HUES48 (cell line): Measurements from ENCODE around the gene SLC6A19.

Experiments
- H3K27ac ChIP-seq: one replicate; pipeline ENCODE4 v1.7.0; 2013; ENCODE audit warnings: low read depth, low read length, inconsistent platforms
- H3K27me3 ChIP-seq: 2 replicates; pipeline ENCODE4 v1.6.1; 2013; ENCODE audit warnings: mild to moderate bottlenecking, low read length; ENCODE audit not compliant: control insufficient read depth, insufficient read depth
- H3K36me3 ChIP-seq: 2 replicates; pipeline ENCODE4 v1.6.1; 2013; ENCODE audit warnings: low read length; ENCODE audit not compliant: control insufficient read depth, insufficient read depth
- H3K4me1 ChIP-seq: 2 replicates; pipeline ENCODE4 v1.6.1; 2013; ENCODE audit warnings: mild to moderate bottlenecking, low read length; ENCODE audit not compliant: control insufficient read depth, insufficient read depth
- H3K4me3 ChIP-seq: 2 replicates; pipeline ENCODE4 v1.5.1; 2013; ENCODE audit warnings: mild to moderate bottlenecking, low read depth, low read length
- H3K9ac ChIP-seq: 2 replicates; pipeline ENCODE4 v1.6.1; 2013; ENCODE audit warnings: mild to moderate bottlenecking, low read depth, low read length, moderate library complexity
- H3K9me3 ChIP-seq: 2 replicates; pipeline ENCODE4 v1.6.1; 2013; ENCODE audit warnings: low read length; ENCODE audit not compliant: control insufficient read depth, insufficient read depth

The SLC6A19 gene

GRCh38 chr5:1199649-1200494 lies 1.5 kb upstream of the SLC6A19 start:
- H3K27me3 ChIP-seq = no peaks in the 10 kb centered on the region; the same call in 1 of the 2 replicates
- H3K9ac ChIP-seq = no peak overlapping the region
- H3K4me3 ChIP-seq = no peak overlapping the region
- no peaks in the 10 kb centered on the region for H3K9me3 ChIP-seq
- H3K27ac ChIP-seq = no peak overlapping the region
- H3K36me3 ChIP-seq = no peaks in the 10 kb centered on the region
- H3K4me1 ChIP-seq = 0 out of 2 replicates have a peak, but pooled peaks cover 3% of the 10 kb centered on the region

DNA sequence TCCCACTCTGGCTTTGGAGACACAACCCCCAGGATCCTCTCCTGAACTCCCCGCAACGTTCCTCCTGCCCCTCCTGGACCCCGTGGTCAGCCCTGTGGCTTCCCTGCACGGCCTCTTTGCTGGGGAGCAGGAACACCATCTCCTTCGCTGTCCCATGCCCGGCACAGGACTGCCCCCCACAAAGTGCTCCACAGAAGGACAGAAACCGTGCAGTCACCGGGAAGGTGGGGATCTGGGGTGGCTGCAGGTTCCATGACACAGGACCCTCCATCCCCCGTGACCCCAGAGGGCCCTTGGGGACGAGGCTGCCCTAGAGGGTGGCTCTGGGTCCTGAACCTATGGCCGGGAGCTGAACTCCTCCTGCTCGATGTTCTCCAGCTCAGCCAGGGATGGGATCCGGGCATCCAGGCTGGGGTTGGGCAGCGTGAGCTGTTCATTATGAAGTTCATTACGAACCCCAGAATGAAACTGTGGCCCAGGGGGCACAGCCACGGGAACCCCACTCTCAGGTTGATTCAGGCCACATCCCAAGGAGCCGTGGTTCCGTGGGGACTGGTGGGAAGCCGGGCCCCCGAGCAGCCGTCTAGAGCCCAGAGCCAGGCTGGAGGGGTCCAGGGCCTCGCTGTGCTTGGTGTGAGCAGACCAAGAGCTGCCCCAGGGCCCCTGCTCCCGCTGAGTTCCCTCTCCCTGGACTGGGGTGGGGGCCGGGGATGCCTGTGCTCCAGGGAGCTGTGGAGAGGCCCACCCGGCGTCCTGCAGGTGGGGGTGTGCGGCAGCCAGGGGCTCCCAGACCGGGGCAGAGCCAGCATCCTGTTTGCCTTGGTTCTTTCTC lies 684 bp upstream of the SLC6A19 start:
- no peaks in the 10 kb centered on the region; the same call in 1 of the 2 replicates for H3K27me3 ChIP-seq
- no peak overlapping the region for H3K9ac ChIP-seq
- no peaks in the 10 kb centered on the region for H3K36me3 ChIP-seq
- H3K4me1 ChIP-seq = peaks cover 3% of the 10 kb centered on the region; the same call in 1 of the 2 replicates
- no peak overlapping the region for H3K4me3 ChIP-seq
- H3K9me3 ChIP-seq = no peaks in the 10 kb centered on the region
- no peak overlapping the region for H3K27ac ChIP-seq

DNA sequence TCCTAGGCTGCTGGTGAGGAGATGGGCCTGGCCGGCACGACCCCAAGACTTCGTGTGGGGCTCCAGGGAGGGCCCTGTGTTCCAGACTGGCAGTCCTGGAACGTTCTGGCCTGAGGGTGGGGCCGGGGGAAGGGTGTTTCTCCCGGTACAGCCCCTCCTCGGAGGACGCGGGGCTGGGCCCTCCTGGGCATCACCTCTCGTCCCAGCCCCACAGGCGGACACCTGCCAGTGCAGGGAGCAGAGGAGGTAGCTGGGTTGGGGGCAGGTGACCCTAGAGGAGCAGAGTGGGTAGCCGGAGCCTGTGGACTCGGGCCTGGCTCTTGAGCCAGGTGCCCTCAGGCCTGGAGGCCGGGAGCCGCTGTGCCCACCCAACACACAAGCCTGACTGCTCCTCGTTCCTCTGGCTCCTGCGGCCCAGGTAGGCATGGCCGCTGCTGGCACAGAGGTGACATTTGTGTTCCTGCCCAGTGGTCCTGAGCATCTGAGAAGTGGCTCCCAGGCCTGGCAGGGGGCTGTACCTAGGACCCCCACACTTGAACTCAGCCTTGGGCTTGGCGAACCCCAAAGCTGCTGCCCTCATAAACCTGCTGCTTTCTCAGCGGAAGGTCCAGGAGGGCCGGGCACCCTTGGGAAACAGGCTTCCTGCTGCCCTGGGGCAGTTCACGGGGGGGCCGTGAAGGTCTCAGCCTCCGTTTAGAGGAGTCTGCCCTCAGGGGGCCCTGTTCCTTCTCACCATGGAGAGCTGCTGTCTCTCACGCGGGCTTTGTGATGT lies 817 bp downstream of the SLC6A19 start:
- H3K36me3 ChIP-seq = no peaks in the 10 kb centered on the region
- H3K27me3 ChIP-seq = no peaks in the 10 kb centered on the region; the same call in 1 of the 2 replicates
- no peak overlapping the region for H3K4me3 ChIP-seq
- H3K9me3 ChIP-seq = no peaks in the 10 kb centered on the region
- H3K27ac ChIP-seq = no peak overlapping the region
- peaks cover 3% of the 10 kb centered on the region; the same call in 1 of the 2 replicates for H3K4me1 ChIP-seq
- H3K9ac ChIP-seq = no peak overlapping the region

- Histone ChIP-seq H3K4me1 (peaks cover 3% of the 10 kb centered on the region; the same call in 1 of the 2 replicates), H3K27ac (no peak overlapping the region), H3K27me3 (no peaks in the 10 kb centered on the region; the same call in 1 of the 2 replicates), H3K4me3 (no peak overlapping the region), H3K9ac (no peak overlapping the region), H3K36me3 (no peaks in the 10 kb centered on the region), H3K9me3 (no peaks in the 10 kb centered on the region)
These were observed 1.4 kb downstream of the SLC6A19 start for GRCh38 chr5:1202798-1203185.

- H3K4me1 ChIP-seq = peaks cover 3% of the 10 kb centered on the region; the same call in 1 of the 2 replicates
These were observed 2.0 kb downstream of the SLC6A19 start for GRCh38 chr5:1203311-1203967.

DNA sequence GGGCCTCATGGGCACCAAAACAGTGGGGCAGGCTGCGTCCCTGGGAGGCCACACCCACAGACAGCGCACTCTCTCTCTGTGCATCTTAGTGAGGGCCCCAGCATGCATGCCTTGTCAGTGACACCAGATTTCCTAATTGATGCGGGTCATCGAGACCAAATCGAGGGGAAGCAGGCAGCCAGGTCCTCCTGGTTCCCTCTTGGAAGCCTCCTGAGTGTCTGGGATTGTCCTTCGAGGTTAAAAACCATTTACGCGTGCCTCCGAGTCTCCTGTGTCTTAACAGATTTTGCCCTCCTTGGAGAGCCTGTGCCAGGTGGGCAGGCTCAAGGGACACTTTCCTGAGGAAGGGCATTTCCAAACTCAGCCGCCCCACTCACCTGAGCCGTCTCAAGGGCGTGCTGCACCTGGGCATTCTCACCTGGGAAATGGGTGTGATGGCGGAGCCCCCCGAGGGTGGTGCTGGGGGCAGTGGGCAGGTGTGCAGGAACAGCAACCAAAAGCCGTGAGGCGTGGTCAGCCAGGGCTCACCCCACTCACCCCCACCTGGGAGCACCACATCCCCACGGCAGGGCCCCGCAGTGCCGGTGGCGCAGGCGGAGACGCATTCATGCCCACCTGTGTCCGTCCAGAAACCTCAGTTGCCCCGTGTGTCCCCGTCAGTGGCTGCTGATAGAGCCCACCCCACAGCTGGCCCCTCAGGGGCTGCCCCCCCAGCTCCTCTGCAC lies 2.7 kb downstream of the SLC6A19 start:
- H3K4me3 ChIP-seq = no peak overlapping the region
- no peak overlapping the region for H3K27ac ChIP-seq
- no peak overlapping the region for H3K9ac ChIP-seq
- H3K9me3 ChIP-seq = no peaks in the 10 kb centered on the region
- H3K36me3 ChIP-seq = no peaks in the 10 kb centered on the region
- peaks cover 3% of the 10 kb centered on the region; the same call in 1 of the 2 replicates for H3K4me1 ChIP-seq
- no peaks in the 10 kb centered on the region; the same call in 1 of the 2 replicates for H3K27me3 ChIP-seq

More at GRCh38 chr5:1203311-1203967, 2.0 kb downstream of the SLC6A19 start:
- Histone ChIP-seq H3K9me3 (no peaks in the 10 kb centered on the region), H3K9ac (no peak overlapping the region), H3K4me3 (no peak overlapping the region), H3K27ac (no peak overlapping the region), H3K27me3 (no peaks in the 10 kb centered on the region; the same call in 1 of the 2 replicates), H3K36me3 (no peaks in the 10 kb centered on the region)

GRCh38 chr5:1204693-1205242 lies 3.4 kb downstream of the SLC6A19 start:
- Histone ChIP-seq H3K4me3 (no peak overlapping the region), H3K4me1 (peaks cover 3% of the 10 kb centered on the region; the same call in 1 of the 2 replicates), H3K9me3 (no peaks in the 10 kb centered on the region), H3K9ac (no peak overlapping the region), H3K27ac (no peak overlapping the region), H3K27me3 (no peaks in the 10 kb centered on the region), H3K36me3 (no peaks in the 10 kb centered on the region)

DNA sequence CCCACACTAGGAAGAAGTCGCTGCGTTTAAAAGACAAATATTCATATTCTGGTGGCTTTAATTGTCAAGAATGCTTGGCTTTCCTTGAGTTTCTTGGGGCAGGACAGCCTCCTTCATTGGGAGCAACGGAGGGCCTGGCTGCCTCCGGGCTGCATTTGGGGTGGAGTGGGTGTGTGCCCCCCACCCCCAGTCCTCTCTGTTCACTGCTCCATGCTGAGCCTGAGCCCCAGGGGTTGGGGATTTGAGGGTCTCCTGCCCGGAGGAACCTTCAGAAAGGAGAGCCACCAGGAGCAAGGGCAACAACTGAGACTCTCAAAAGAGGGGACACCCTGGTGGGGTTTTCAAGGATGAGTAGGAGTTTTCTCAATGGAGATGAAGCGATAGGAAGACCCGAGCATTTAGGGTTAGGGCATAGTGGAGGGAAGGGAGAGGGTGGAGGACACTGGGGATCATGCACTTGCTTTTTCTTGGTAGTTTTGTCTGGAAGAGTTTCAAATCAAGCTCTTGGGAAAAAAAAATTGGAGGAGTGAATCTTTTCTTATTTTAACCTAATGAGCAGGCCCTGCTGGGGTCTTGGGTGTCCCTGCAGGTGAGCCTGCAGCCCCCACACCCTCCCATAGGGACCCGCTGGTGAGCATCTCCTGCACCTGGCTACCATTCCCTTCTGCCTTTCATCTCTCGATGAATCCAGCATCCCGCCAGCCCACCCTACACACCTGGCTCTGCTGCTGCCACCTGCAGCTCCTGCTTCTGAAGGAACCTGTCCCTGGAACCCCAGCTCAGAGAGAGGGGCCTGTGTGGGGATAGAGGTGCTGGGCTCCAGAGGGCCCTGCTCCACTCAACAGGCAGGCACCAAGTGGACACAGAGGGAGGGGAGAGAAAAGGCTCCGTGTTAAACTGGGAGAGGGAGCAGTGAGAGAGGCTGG lies 4.1 kb downstream of the SLC6A19 start:
- Histone ChIP-seq H3K36me3 (no peaks in the 10 kb centered on the region), H3K9me3 (no peaks in the 10 kb centered on the region), H3K4me3 (no peak overlapping the region), H3K27ac (no peak overlapping the region), H3K9ac (no peak overlapping the region), H3K4me1 (peaks cover 3% of the 10 kb centered on the region; the same call in 1 of the 2 replicates), H3K27me3 (no peaks in the 10 kb centered on the region)
